Glomerular visceral epithelial cell (primary cell): ENCODE results near the gene CAMK2B.

Experiments
- DNase-seq: peaks from one replicate; pipeline ENCODE4 v3.0.0-alpha.2; 2016; ENCODE audit errors: extremely low spot score

Gene CAMK2B

GRCh38 chr7:44275957-44276570, 49.3 kb downstream of the CAMK2B start:
- no peak for DNase-seq

- DNase-seq: no peak
Measured at GRCh38 chr7:44275146-44275545, 50.2 kb downstream of the CAMK2B start.

- DNase-seq: no peak
Measured at GRCh38 chr7:44274623-44274975, 50.8 kb downstream of the CAMK2B start.

- no peak for DNase-seq
Measured at GRCh38 chr7:44273681-44274622, 51.4 kb downstream of the CAMK2B start.

- DNase-seq: no peak
Measured at GRCh38 chr7:44272981-44273380, 52.4 kb downstream of the CAMK2B start.

GRCh38 chr7:44272456-44272855, 52.9 kb downstream of the CAMK2B start:
- no peak for DNase-seq

- DNase-seq: no peak
Measured at GRCh38 chr7:44269943-44270493, 55.4 kb downstream of the CAMK2B start.

- DNase-seq: no peak
Measured at GRCh38 chr7:44269417-44269816, 56.0 kb downstream of the CAMK2B start.

GRCh38 chr7:44268671-44269070, 56.7 kb downstream of the CAMK2B start:
- no peak for DNase-seq

GRCh38 chr7:44267719-44268421, 57.5 kb downstream of the CAMK2B start:
- DNase-seq: no peak

- DNase-seq: no peak
Measured at GRCh38 chr7:44267178-44267577, 58.2 kb downstream of the CAMK2B start.

- no peak for DNase-seq
Measured at GRCh38 chr7:44266526-44266925, 58.9 kb downstream of the CAMK2B start.

GRCh38 chr7:44265728-44266127, 59.7 kb downstream of the CAMK2B start:
- DNase-seq: no peak

- DNase-seq: peak; percentile 27
Measured at GRCh38 chr7:44264221-44264931, 61.0 kb downstream of the CAMK2B start.

- no peak for DNase-seq
Measured at GRCh38 chr7:44263326-44264082, 61.9 kb downstream of the CAMK2B start.

- DNase-seq: no peak
Measured at GRCh38 chr7:44262031-44262430, 63.4 kb downstream of the CAMK2B start.

- DNase-seq: no peak
Measured at GRCh38 chr7:44261240-44261639, 64.2 kb downstream of the CAMK2B start.

GRCh38 chr7:44259547-44260457, 65.6 kb downstream of the CAMK2B start:
- peak; percentile 56 for DNase-seq

- no peak for DNase-seq
Measured at GRCh38 chr7:44258865-44259546, 66.4 kb downstream of the CAMK2B start.
